ENCODE results near the gene METTL16.

Gene METTL16

GRCh38 chr17:2385240-2386210, 126.2 kb downstream of the METTL16 start:
- no peak for TF ChIP-seq CTCF (IDR thresholded peaks at IDR 0.05)
- no peak for DNase-seq (ENCODE audit: low spot score)
- H3K4me3 ChIP-seq, result no peak overlapping the region
- no peak overlapping the region for H3K27ac ChIP-seq

GRCh38 chr17:2384439-2385127, 127.1 kb downstream of the METTL16 start:
- peak overlapping the region in 1 of 2 donors; percentile 7 for H3K27ac ChIP-seq
- no peak for DNase-seq (ENCODE audit: low spot score)
- no peak for TF ChIP-seq CTCF (IDR thresholded peaks at IDR 0.05)
- H3K4me3 ChIP-seq, result no peak overlapping the region

GRCh38 chr17:2383628-2384167, 128.0 kb downstream of the METTL16 start:
- no peak for TF ChIP-seq CTCF (IDR thresholded peaks at IDR 0.05)
- no peak for DNase-seq (ENCODE audit: low spot score)
- no peak overlapping the region for H3K4me3 ChIP-seq
- no peak overlapping the region for H3K27ac ChIP-seq

GRCh38 chr17:2380950-2381649, 130.6 kb downstream of the METTL16 start:
- Histone ChIP-seq H3K27ac (no peak overlapping the region), H3K4me3 (no peak overlapping the region)
- TF ChIP-seq CTCF (IDR thresholded peaks at IDR 0.05), result no peak
- no peak for DNase-seq (ENCODE audit: low spot score)

GRCh38 chr17:2380226-2380922, 131.3 kb downstream of the METTL16 start:
- no peak for TF ChIP-seq CTCF (IDR thresholded peaks at IDR 0.05)
- no peak for DNase-seq (ENCODE audit: low spot score)
- no peak overlapping the region for H3K4me3 ChIP-seq
- H3K27ac ChIP-seq, result no peak overlapping the region

- TF ChIP-seq CTCF (IDR thresholded peaks at IDR 0.05), result no peak
- no peak for DNase-seq (ENCODE audit: low spot score)
- H3K27ac ChIP-seq, result no peak overlapping the region
- no peak overlapping the region for H3K4me3 ChIP-seq
Measured at GRCh38 chr17:2379489-2380225, 132.0 kb downstream of the METTL16 start.
